IPS DF 19.7 (cell line): ENCODE results near the gene EEFSEC.
A peak's percentile ranks its signal among the peaks of the same experiment; 100 is the strongest.

Experiments
- DNase-seq: peaks from one replicate; pipeline ENCODE4 v3.0.0-alpha.2; 2013; ENCODE audit warnings: low read depth, low spot score

EEFSEC gene

DNA sequence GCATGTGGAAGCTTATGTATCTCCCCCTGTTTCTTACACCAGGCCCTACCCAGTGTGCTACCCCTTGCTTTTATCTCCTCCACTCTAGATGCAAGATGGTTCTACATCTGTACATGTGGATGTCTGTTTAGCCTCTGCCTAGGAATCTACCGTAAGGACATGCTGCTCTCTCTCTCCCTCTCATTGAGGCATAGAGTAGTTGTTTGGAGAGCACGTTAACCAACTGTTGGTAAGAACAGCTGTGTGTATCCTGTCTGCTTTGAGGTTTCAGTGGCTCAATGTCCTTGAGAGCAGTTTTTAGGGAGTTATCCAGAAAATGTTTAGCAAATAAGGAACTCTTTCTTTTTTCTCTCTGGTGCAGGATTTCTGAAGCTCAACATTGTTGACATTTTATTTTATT lies 160.7 kb downstream of the EEFSEC start:
- no peak for DNase-seq

- no peak for DNase-seq
These were observed 162.0 kb downstream of the EEFSEC start for GRCh38 chr3:128315313-128315712.

DNA sequence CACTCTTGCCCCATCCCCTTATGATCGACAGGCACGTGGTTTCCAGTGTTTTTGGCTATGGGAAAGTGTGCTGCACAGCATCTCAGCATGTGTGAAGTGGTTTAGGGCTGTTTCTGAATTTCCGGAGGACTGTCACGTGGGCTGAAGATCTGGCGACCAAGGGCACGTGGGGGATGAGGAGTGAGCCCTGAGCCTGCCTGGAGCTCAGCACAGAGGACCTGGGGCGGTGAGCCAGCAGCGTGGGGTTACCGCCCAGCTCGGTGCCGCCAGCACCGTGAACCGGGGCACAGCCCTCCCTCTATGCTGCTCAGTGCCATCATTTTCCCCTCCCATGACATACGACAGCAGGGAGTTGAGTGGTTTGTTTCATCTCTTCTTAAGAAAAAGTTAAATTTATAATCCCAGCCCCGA lies 163.2 kb downstream of the EEFSEC start:
- DNase-seq: no peak

DNA sequence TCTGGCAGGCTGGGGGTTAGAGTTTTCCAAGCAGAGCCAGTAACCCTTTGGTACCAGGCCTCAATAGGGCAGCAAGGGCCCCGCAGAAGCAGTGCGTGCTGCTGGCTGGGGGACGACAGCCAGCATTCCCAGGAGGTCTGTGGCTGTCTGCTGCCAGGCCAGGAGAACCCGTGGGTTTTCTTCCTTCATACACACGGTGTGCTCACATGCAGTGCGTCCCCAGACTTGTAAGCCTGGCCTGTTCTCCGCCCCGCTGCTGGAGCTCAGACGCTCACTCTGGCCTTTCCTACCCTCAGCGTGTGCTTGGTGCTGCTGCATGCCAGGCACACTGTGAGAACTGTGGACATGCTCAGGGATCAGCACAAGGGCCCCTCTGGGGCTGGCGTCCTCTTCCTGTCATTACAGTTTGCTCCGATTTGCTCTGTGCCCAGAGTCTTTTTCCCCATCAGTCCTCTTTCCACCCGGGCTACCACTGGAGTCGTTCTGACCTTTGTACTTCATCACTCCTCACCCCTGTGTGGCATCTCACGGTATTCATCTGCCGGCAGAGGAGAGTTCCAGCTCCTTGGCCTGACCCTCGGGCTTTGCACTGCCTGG lies 163.9 kb downstream of the EEFSEC start:
- no peak for DNase-seq

- DNase-seq: no peak
These were observed 164.5 kb downstream of the EEFSEC start for GRCh38 chr3:128317698-128318231.

GRCh38 chr3:128318275-128318941 lies 165.1 kb downstream of the EEFSEC start:
- DNase-seq: no peak

GRCh38 chr3:128319107-128319506 lies 165.8 kb downstream of the EEFSEC start:
- no peak for DNase-seq

- no peak for DNase-seq
These were observed 166.5 kb downstream of the EEFSEC start for GRCh38 chr3:128319741-128320141.

DNA sequence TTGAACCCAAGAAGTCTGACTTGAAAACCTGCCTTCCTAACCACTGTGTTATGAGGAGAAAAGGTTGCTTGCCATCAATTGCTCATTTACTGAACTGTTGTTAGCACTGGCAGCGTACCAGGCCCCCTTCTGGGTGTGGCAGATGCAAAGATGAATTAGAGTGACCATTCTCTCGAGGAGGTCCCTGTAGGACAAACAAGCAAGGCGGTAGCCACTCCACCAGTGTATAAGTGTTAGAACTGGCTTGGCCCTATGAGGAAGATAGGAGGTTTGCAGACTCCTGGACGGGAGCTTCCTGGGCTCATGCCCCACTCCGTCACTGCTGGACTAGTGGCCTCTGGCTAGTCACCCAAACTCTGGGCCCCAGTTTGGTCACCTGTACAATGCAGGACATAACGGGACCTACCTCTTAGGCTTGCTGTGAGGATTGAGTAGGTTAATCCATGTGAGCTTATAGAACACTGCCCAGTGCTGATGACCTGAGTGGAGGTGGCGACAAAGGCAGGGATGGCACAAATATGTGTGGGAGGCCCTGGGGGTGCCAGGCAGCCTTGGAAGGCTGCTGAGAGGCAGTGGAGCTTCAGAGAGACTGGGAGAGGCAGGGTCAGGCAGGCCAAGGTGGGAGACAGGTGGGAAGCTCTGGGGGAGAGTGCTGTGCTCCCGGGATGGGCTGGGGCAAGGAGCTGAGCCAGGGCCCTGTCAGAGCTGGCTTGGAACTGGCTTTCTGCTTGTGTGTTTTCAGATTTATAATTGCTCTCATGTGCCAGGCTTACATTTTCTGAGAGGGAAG lies 167.5 kb downstream of the EEFSEC start:
- DNase-seq: no peak

DNA sequence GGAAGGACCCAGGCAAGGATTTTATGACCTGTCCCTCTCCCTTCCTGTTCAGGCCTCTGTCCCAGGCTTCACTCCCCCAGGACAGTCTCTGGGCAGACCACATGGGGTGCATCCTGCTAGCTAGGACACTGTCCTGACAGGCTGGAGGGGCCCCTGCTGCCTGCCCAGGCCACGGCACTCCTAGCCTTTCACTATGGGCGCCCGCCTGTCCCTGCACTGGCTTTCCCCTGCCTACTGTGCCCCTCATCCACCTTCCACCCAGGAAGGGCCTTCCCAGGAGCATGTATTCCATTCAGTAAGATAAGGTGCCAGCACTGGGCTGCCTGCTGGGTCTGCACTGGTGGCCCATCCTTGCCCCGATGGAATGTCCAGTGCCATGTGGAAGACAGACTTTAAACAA lies 168.1 kb downstream of the EEFSEC start:
- no peak for DNase-seq

DNA sequence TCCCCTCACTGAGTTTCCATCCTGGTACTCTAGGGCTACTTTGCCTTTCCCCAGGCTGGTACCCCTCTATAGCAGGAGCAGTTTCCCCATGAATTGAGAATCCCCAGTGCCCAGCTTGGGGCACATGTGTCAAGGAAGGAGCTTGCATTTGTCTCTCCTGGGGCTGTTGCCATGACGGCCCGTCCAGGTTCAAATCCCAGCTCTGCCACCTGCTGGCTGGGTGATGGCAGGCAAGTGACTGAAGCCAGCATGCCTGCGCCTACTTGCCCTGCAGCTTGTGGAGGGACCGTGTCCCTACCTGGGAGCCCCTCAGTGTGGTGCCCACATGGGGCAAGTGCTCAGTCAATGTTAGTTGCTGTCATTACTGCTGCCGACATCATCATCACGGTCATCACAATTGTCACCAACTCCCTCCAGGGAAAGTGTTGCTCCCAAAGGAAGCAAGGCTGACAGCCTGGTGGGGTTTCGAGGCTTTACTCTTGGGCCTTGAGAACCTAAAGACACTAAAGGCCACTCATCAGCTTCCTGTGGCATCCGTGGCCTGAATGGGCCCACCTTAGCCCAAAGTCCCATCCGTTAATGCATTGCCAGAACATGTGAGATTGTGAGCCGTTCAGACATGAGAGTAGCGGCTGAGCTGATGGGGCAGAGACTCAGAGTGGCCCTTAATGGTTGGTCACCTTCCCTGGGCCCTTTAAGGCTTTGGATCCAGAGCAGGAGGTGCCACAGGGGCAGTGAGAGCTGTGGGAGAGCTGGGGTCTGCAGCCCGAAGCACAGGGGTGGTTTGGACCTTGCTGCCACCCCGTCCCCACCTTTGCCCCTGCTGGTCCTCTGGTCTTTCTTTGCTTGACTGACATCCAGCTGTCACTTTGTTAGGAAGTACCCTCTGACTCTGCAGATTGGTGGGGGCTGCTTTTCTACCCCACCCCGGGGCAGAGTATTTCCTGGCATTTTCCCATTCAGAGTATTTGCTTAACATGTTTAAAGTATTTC lies 169.0 kb downstream of the EEFSEC start:
- peak; percentile 23 for DNase-seq

DNA sequence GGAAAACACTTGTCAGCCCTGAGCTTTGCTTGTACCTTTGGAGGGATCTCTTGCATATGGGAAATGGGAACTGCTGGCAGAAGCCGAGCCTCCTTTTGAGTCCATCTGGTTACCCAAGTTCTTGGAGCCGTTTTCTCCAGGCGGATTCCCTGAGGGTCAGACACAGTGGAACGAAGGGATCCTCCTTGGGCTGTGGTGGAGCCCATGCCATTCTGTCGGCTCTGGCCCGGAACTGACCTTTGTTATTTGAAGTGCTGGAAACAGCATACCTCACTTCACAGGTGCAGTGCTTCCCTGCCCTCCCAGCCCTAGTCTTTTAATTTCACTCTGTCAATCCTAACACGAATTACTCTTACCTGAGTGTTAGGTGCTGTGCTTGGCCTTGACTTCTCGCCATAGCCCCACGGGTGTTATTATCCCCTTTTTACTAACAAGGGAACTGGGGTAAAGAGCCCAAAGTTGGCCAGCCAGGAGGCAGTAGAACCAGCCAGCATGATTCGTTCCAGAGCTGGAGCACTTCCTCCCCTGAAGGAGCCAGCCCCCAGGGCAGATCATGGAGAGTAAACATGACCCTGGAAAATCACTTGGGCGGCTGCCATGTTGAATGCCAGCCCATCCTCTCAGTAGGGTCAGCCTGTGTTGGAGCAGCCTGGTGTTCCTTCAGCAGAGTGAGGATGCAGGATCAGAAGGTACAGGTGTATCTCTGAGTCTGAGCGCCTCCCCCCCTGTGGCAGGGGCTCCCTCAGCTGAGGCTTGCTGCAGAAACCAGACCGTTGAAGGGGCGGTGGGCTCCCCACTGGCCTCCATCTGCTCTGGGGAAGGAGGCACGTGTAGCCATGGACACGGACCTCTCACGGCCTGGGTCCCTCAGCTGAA lies 170.2 kb downstream of the EEFSEC start:
- no peak for DNase-seq

- no peak for DNase-seq
These were observed 171.8 kb downstream of the EEFSEC start for GRCh38 chr3:128324911-128325592.

GRCh38 chr3:128326051-128326823 lies 173.0 kb downstream of the EEFSEC start:
- no peak for DNase-seq

DNA sequence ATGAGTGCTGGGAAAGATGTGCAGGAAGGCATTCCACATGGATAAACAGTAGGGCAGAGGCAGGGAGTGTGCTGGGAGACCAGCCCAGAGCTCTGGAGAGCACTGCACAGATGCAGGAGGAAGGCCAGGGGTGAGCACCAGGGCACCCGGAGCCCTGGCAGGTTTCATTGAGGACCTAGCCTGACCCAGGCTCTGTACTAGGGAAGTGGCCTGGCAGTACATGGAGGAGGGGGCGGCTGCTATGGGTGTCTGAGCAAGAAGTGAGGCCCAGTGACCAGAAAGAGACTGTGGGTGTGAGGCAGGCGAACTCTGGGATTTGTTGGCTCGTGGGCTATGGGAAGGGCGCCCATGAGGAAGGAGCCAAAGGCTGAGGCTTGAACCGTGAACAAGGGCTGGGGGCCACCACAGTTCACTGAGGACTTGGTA lies 174.3 kb downstream of the EEFSEC start:
- DNase-seq: no peak

GRCh38 chr3:128328546-128329458 lies 175.5 kb downstream of the EEFSEC start:
- DNase-seq: no peak

- DNase-seq: no peak
These were observed 176.4 kb downstream of the EEFSEC start for GRCh38 chr3:128329491-128330213.
